ENCODE data around the gene PTH1R. TPM values are rescaled to one million over a fixed set of nuclear protein-coding genes. Genes with fewer than 3 reads are reported as not detected.

Gene PTH1R
- total and polyA plus RNA-seq, 10 of the 15 experiments (the other 5 are each of a cell fraction or from before 2014, with no cell fraction given) = not detected

DNA sequence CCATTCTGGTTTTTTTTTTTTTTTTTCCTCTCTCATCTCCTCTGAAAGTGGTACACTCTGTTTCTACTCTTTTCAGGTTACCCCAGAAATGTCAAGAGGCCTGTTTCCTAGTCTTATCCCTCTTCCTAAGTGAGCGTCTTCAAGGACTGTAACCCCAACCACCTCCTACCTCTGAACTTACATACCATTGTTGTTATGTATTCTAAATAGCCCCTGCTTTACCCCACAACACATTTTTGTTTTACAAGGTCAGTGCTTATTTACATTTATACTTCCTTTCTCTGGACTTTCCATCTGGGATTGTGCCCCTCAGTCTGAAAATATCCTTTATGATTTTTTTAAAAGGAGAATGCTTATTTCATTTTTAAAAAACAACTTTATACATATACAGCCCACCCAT is 38.8 kb downstream of the PTH1R start:
- no peak overlapping the region for H3K4me3 ChIP-seq
- in situ Hi-C loops (cut with MboI) = no loop called here

More for the DNA sequence above, 38.8 kb downstream of the PTH1R start:
- Histone ChIP-seq H3K27ac (ENCODE audit: control insufficient read depth, insufficient read depth) (no peak overlapping the region), H3K4me2 (ENCODE audit: control insufficient read depth, insufficient read depth) (no peak overlapping the region), H3K9me3 (replicated peaks; ENCODE audit: control insufficient read depth, insufficient read depth, low read length) (peaks cover 17% of the 10 kb centered on the region; the same call in 2 of the 3 replicates), H3K79me2 (ENCODE audit: control insufficient read depth, insufficient read depth, low read length) (no peaks in the 10 kb centered on the region; the same call in 1 of the 2 replicates), H4K20me1 (ENCODE audit: control insufficient read depth, insufficient read depth) (no peaks in the 10 kb centered on the region), H2AFZ (ENCODE audit: control insufficient read depth, low read depth, low read length) (no peak overlapping the region), H3K36me3 (ENCODE audit: control insufficient read depth in 2 of 2, insufficient read depth in 2 of 2, low read length in 1 of 2) (peaks cover 11 to 44% of the 10 kb centered on the region in 2 experiments), H3K27me3 (replicated peaks in 1 of 2; ENCODE audit: control insufficient read depth in 2 of 2, insufficient read depth in 2 of 2, low read length in 1 of 2) (no peaks in the 10 kb centered on the region), H3K4me1 (ENCODE audit: control insufficient read depth, insufficient read depth, low read length) (peaks cover 8% of the 10 kb centered on the region; the same call in 1 of the 2 replicates), H3K9ac (ENCODE audit: control insufficient read depth, insufficient read depth, low read length) (no peak overlapping the region)
- ChIA-PET CTCF (interaction anchor here (0.6 to 1.1 kb wide), 2 partner anchors 66 to 117 kb away, joined by 3 read pairs; no protein-coding TSS in a partner anchor), POLR2A (no interaction called here), RAD21 (ENCODE audit: unreplicated experiment) (interaction anchor here (0.7 kb wide), 1 partner anchor 10 kb away, joined by 3 read pairs; no protein-coding TSS in a partner anchor), SMC1A (ENCODE audit: uncharacterized antibody, unreplicated experiment) (no interaction called here)
- no peak for FAIRE-seq
- TF ChIP-seq, protein P1, sequence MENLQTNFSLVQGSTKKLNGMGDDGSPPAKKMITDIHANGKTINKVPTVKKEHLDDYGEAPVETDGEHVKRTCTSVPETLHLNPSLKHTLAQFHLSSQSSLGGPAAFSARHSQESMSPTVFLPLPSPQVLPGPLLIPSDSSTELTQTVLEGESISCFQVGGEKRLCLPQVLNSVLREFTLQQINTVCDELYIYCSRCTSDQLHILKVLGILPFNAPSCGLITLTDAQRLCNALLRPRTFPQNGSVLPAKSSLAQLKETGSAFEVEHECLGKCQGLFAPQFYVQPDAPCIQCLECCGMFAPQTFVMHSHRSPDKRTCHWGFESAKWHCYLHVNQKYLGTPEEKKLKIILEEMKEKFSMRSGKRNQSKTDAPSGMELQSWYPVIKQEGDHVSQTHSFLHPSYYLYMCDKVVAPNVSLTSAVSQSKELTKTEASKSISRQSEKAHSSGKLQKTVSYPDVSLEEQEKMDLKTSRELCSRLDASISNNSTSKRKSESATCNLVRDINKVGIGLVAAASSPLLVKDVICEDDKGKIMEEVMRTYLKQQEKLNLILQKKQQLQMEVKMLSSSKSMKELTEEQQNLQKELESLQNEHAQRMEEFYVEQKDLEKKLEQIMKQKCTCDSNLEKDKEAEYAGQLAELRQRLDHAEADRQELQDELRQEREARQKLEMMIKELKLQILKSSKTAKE (IDR thresholded peaks at IDR 0.05; ENCODE audit: low read depth, poor library complexity, severe bottlenecking) = no peak
- TF ChIP-seq ZNF24 (IDR thresholded peaks at IDR 0.05) (no peak), KDM1A (IDR thresholded peaks at IDR 0.05; ENCODE audit: borderline replicate concordance) (no peak), TARDBP (IDR thresholded peaks at IDR 0.05; ENCODE audit: borderline replicate concordance) (no peak), PAX8 (IDR thresholded peaks at IDR 0.05) (no peak), SUPT20H (IDR thresholded peaks at IDR 0.05; ENCODE audit: borderline replicate concordance, control insufficient read depth, low read depth, low read length) (no peak), HSF1 (IDR thresholded peaks at IDR 0.05; ENCODE audit: low read depth, low read length) (no peak), USF1 (IDR thresholded peaks at IDR 0.05; ENCODE audit: borderline replicate concordance, extremely low read length, insufficient read depth, low read depth, low read length) (no peak), ZNF622 (IDR thresholded peaks at IDR 0.05) (no peak), SMARCA5 (IDR thresholded peaks at IDR 0.05) (no peak), IRF4 (IDR thresholded peaks at IDR 0.05; ENCODE audit: low read depth, low read length) (no peak), CEBPB (IDR thresholded peaks at IDR 0.05; ENCODE audit: borderline replicate concordance in 1 of 2, low read depth in 2 of 2, low read length in 2 of 2) (no peak), BMI1 (IDR thresholded peaks at IDR 0.05; ENCODE audit: borderline replicate concordance) (no peak), HDGF (IDR thresholded peaks at IDR 0.05) (no peak), FOXM1 (IDR thresholded peaks at IDR 0.05; ENCODE audit: low read depth, low read length) (no peak), NR2C2 (IDR thresholded peaks at IDR 0.05; ENCODE audit: borderline replicate concordance, control insufficient read depth, insufficient read length, low read depth) (no peak), CBFB (IDR thresholded peaks at IDR 0.05; ENCODE audit: low read depth) (no peak), FOXK2 (IDR thresholded peaks at IDR 0.05) (no peak), EZH2 (IDR thresholded peaks at IDR 0.05; ENCODE audit: borderline replicate concordance, control insufficient read depth, low read depth, low read length) (no peak)
- TF ChIP-seq, protein P2, sequence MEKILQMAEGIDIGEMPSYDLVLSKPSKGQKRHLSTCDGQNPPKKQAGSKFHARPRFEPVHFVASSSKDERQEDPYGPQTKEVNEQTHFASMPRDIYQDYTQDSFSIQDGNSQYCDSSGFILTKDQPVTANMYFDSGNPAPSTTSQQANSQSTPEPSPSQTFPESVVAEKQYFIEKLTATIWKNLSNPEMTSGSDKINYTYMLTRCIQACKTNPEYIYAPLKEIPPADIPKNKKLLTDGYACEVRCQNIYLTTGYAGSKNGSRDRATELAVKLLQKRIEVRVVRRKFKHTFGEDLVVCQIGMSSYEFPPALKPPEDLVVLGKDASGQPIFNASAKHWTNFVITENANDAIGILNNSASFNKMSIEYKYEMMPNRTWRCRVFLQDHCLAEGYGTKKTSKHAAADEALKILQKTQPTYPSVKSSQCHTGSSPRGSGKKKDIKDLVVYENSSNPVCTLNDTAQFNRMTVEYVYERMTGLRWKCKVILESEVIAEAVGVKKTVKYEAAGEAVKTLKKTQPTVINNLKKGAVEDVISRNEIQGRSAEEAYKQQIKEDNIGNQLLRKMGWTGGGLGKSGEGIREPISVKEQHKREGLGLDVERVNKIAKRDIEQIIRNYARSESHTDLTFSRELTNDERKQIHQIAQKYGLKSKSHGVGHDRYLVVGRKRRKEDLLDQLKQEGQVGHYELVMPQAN (conservative IDR thresholded peaks at IDR 0.05) = no peak
- WGBS (ENCODE audit: insufficient coverage, insufficient replicate concordance, low lambda C conversion rate, missing lambda C conversion rate) = 100% methylated on average over 1 of the region's 1 CpG
- BruUV-seq (replicated peaks) = no TSS peak
- intact Hi-C loops (cut with micrococcal nuclease; ENCODE audit: unreplicated experiment) = no loop called here
- no peak for ATAC-seq
- DNase-seq (ENCODE audit: low read depth, low spot score) = no peak

All from GM12878 (cell line).